T1000 (cell line): Measurements from ENCODE around the gene C2orf42.
"Not testable (repeated sequence)": the region's sequence is repeated elsewhere in the genome, so short reads cannot be mapped to it uniquely, and the experiment has no call there.

Source experiments
- DNase-seq: peaks from one replicate; lab custom pipeline; 2025; ENCODE audit warnings: mixed read lengths; lab: John Stamatoyannopoulos, UW

C2orf42 gene

DNA sequence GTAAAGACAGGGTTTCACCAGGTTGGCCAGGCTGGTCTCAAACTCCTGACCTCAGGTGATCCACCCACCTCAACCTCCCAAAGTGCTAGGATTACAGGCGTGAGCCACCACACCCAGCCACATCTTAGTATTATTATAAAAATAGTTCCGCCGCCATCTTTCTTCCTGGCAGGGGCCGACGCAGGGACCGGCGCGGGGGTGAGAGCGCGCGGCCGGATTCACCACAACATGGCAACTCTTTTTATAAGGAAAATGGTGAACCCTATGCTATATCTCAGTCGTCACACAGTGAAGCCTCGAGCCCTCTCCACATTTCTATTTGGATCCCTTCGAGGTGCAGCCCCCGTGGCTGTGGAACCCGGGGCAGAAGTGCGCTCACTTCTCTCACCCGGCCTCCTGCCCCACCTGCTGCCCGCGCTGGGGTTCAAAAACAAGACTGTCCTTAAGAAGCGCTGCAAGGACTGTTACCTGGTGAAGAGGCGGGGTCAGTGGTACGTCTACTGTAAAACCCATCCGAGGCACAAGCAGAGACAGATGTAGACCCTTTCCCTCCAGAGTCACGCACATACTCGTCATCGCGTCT, 88.4 kb downstream of the C2orf42 start:
- DNase-seq: not testable (repeated sequence)

DNA sequence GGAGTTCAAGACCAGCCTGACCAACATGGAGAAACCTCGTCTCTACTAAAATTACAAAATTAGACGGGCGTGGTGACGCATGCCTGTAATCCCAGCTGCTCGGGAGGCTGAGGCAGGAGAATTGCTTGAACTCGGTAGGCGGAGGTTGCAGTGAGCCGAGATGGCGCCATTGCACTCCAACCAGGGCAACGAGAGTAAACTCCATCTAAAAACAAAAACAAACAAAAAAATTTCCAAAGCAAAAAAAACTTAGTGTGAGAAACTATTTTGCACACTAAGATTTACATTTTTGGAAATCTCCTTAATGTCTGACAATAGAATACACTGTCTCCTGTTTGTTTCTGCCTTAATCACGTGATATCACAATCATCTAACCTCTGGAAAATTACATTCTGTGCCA, 89.1 kb downstream of the C2orf42 start:
- DNase-seq: not testable (repeated sequence)

DNA sequence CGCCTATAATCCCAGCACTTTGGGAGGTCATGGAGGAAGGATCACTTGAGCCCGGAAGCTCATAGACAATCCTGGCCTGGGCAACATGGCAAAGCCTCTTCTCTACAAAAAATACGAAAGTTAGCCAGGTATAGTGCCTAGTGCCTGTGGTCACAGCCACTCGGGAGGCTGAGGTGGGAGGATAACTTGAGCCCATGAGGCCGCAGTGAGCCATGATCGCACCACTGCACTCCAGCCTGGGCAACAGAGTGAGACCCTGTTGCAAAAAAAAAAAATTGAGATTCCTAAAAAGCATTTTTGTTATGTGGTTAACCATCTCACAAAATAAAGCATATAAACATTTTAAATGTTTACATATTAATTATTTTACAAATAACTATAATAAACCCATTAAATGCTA, 89.6 kb downstream of the C2orf42 start:
- no peak for DNase-seq
